Endothelial cell (in vitro differentiated cells): ENCODE measurements around the gene SPOCK1. TPM values are rescaled to one million over a fixed set of nuclear protein-coding genes. Genes with fewer than 3 reads are reported as not detected.

Experiments
- DNase-seq: peaks from one replicate; pipeline ENCODE4 v3.0.0; 2021; ENCODE audit warnings: low spot score
- H3K27ac Mint-ChIP-seq: one replicate; pipeline ENCODE4 v1.8.0; 2021; ENCODE audit warnings: mixed read lengths, inconsistent platforms; ENCODE audit not compliant: unreplicated experiment
- H3K27me3 Mint-ChIP-seq: one replicate; pipeline ENCODE4 v1.8.0; 2021; ENCODE audit warnings: mild to moderate bottlenecking, moderate library complexity, mixed read lengths, inconsistent platforms; ENCODE audit not compliant: unreplicated experiment
- H3K36me3 Mint-ChIP-seq: one replicate; pipeline ENCODE4 v1.8.0; 2021; ENCODE audit warnings: mild to moderate bottlenecking, low read depth, mixed read lengths, inconsistent platforms; ENCODE audit not compliant: unreplicated experiment
- H3K4me1 Mint-ChIP-seq: one replicate; pipeline ENCODE4 v1.8.0; 2021; ENCODE audit warnings: mild to moderate bottlenecking, mixed read lengths, inconsistent platforms; ENCODE audit not compliant: unreplicated experiment
- H3K4me3 Mint-ChIP-seq: one replicate; pipeline ENCODE4 v1.8.0; 2021; ENCODE audit warnings: mild to moderate bottlenecking, mixed read lengths, inconsistent platforms; ENCODE audit not compliant: unreplicated experiment
- H3K9me3 Mint-ChIP-seq: one replicate; pipeline ENCODE4 v1.8.0; 2021; ENCODE audit warnings: mixed read lengths, inconsistent platforms; ENCODE audit not compliant: unreplicated experiment
- total RNA-seq: library from RNA; stranded (reverse); fragmentation: NEBNext Ultra II Directional; extraction: Animal tissue kit (Norgen Biotek cat#: 25700); gene quantifications from one replicate; pipeline ENCODE4 v1.2.1, GENCODE V29; 2021; ENCODE audit not compliant: unreplicated experiment
- TF ChIP-seq, protein P1 (sequence below): fragments of 200-600 bp; sonication (generic); IDR thresholded peaks from one replicate; pipeline ENCODE4 v1.5.0; 2021; ENCODE audit warnings: antibody characterized with exemption; ENCODE audit not compliant: unreplicated experiment

SPOCK1 gene
- total RNA-seq, 1 donor from 2014 or later = 8.7 TPM

DNA sequence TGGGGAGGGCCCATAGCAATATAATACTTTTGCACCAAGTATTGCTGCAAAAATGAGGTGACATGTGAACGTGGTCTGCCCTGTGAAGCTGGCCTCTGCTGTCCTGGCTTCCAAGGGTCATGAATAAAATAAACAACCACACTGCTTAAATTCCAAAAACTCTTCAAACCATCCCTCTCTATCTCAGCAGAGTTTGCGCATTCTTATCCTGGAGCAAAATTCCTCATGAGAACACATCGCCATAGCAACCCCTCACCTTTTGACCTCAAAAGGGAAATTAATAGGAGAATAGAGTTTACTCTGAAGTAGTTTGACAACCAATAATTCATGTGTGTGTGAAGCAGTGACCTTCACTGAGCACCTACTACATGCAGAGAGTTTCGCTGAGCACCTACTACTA lies 342.9 kb downstream of the SPOCK1 start:
- Mint-ChIP-seq H3K4me1 (peaks cover 2% of the 10 kb centered on the region), H3K36me3 (no peaks in the 10 kb centered on the region), H3K27ac (no peak overlapping the region), H3K27me3 (peaks cover 1% of the 10 kb centered on the region), H3K9me3 (no peaks in the 10 kb centered on the region), H3K4me3 (no peak overlapping the region)
- no peak for DNase-seq
- TF ChIP-seq, protein P1, sequence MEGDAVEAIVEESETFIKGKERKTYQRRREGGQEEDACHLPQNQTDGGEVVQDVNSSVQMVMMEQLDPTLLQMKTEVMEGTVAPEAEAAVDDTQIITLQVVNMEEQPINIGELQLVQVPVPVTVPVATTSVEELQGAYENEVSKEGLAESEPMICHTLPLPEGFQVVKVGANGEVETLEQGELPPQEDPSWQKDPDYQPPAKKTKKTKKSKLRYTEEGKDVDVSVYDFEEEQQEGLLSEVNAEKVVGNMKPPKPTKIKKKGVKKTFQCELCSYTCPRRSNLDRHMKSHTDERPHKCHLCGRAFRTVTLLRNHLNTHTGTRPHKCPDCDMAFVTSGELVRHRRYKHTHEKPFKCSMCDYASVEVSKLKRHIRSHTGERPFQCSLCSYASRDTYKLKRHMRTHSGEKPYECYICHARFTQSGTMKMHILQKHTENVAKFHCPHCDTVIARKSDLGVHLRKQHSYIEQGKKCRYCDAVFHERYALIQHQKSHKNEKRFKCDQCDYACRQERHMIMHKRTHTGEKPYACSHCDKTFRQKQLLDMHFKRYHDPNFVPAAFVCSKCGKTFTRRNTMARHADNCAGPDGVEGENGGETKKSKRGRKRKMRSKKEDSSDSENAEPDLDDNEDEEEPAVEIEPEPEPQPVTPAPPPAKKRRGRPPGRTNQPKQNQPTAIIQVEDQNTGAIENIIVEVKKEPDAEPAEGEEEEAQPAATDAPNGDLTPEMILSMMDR = no peak

GRCh38 chr5:137155261-137156000 lies 343.7 kb downstream of the SPOCK1 start:
- Mint-ChIP-seq H3K4me3 (no peak overlapping the region), H3K9me3 (no peaks in the 10 kb centered on the region), H3K36me3 (no peaks in the 10 kb centered on the region), H3K27me3 (peaks cover 2% of the 10 kb centered on the region), H3K4me1 (peaks cover 2% of the 10 kb centered on the region), H3K27ac (no peak overlapping the region)
- TF ChIP-seq, protein P1 = no peak
- DNase-seq = no peak

DNA sequence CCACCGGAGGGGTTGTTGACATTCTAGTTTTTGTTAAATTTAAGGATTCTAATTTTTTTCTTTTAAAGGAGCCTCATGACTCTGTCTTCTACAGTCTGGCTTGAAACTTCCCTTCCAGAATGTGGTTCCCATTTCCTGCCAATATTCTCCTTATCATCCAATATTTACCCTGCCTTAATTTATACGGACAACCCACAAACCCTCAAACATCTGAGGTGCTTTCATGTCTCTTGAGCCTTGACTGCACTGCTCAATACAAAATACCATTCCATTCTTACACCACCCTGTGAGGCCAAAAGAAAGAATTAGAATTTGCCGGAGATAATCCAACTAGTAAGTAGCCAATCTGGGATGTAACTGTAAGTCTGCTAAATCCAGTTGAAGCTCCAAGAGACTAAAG lies 346.5 kb downstream of the SPOCK1 start:
- Mint-ChIP-seq H3K27me3 (peaks cover 4% of the 10 kb centered on the region), H3K27ac (no peak overlapping the region), H3K9me3 (no peaks in the 10 kb centered on the region), H3K4me1 (peaks cover 4% of the 10 kb centered on the region), H3K4me3 (no peak overlapping the region), H3K36me3 (no peaks in the 10 kb centered on the region)
- TF ChIP-seq, protein P1 = no peak
- DNase-seq = no peak

- Mint-ChIP-seq H3K27me3 (peaks cover 4% of the 10 kb centered on the region), H3K9me3 (no peaks in the 10 kb centered on the region), H3K36me3 (no peaks in the 10 kb centered on the region), H3K4me3 (no peak overlapping the region), H3K27ac (no peak overlapping the region), H3K4me1 (peaks cover 11% of the 10 kb centered on the region)
- TF ChIP-seq, protein P1 = no peak
- no peak for DNase-seq
These were observed 350.5 kb downstream of the SPOCK1 start for GRCh38 chr5:137148655-137149054.

DNA sequence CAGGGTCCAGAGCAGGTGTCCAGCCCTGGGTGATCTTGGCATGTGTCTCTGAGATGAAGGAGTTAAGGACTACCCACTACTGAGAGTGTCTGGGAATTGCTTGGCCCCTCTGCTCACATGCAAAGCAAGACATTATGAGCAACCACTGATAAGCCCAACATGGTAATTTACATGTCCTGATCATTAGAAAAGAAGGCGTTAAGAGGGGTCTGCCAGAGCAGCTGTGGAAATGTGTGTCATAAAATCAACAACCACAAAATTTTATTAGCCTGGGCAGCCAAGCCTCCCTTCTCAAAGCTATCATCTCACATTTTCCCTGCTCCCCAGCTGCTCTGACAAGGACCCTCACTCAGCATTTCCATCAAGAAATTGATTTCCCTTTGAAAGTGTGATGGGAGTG lies 351.0 kb downstream of the SPOCK1 start:
- Mint-ChIP-seq H3K9me3 (no peaks in the 10 kb centered on the region), H3K27ac (no peak overlapping the region), H3K4me3 (no peak overlapping the region), H3K36me3 (no peaks in the 10 kb centered on the region), H3K27me3 (peaks cover 4% of the 10 kb centered on the region), H3K4me1 (peaks cover 11% of the 10 kb centered on the region)
- TF ChIP-seq, protein P1 = no peak
- DNase-seq = no peak
